Epithelial cell of esophagus (primary cell): Measurements from ENCODE around the gene ARID3B.
A peak's percentile ranks its signal among the peaks of the same experiment; 100 is the strongest.

Source experiments
- DNase-seq: peaks from one replicate; pipeline ENCODE4 v3.0.0; 2010; ENCODE audit warnings: low read depth
- H3K4me3 ChIP-seq: 2 replicates; pipeline ENCODE4 v1.5.1; 2011; ENCODE audit warnings: mild to moderate bottlenecking, low read length, control low read depth
- CTCF ChIP-seq: IDR thresholded peaks from 2 replicates; pipeline ENCODE4 v1.5.1; 2011; ENCODE audit warnings: low read depth, mild to moderate bottlenecking, low read length, control low read depth, inconsistent platforms; ENCODE audit not compliant: insufficient read depth; ENCODE audit errors: missing control alignments

The ARID3B gene

GRCh38 chr15:74520407-74520806 lies 20.6 kb upstream of the ARID3B start:
- H3K4me3 ChIP-seq, result no peak overlapping the region
- TF ChIP-seq CTCF, result no peak
- DNase-seq, result no peak

- no peak overlapping the region for H3K4me3 ChIP-seq
- TF ChIP-seq CTCF, result no peak
- DNase-seq, result peak; percentile 77
Measured at GRCh38 chr15:74523982-74524381, 17.0 kb upstream of the ARID3B start.

GRCh38 chr15:74525309-74525708 lies 15.7 kb upstream of the ARID3B start:
- no peak overlapping the region for H3K4me3 ChIP-seq
- TF ChIP-seq CTCF, result no peak
- DNase-seq, result no peak

- DNase-seq, result peak; percentile 92
- no peak for TF ChIP-seq CTCF
- H3K4me3 ChIP-seq, result no peak overlapping the region
Measured at GRCh38 chr15:74525945-74526344, 15.1 kb upstream of the ARID3B start.

GRCh38 chr15:74528876-74529275 lies 12.1 kb upstream of the ARID3B start:
- TF ChIP-seq CTCF, result no peak
- DNase-seq, result no peak
- H3K4me3 ChIP-seq, result no peak overlapping the region

- DNase-seq, result peak; percentile 69
- no peak for TF ChIP-seq CTCF
- H3K4me3 ChIP-seq, result no peak overlapping the region
Measured at GRCh38 chr15:74529921-74530320, 11.1 kb upstream of the ARID3B start.

- H3K4me3 ChIP-seq, result no peak overlapping the region
- TF ChIP-seq CTCF, result no peak
- DNase-seq, result no peak
Measured at GRCh38 chr15:74530771-74531143, 10.3 kb upstream of the ARID3B start.
